Measurements from ENCODE around the gene CHRNG. TPM values are rescaled to one million over a fixed set of nuclear protein-coding genes. Genes with fewer than 3 reads are reported as not detected.
"Not testable (repeated sequence)": the region's sequence is repeated elsewhere in the genome, so short reads cannot be mapped to it uniquely, and the experiment has no call there.

CHRNG gene
- total and polyA plus RNA-seq, 4 donors: not detected

- no peak for ATAC-seq (ENCODE audit: low FRiP score)
- 90 to 92% methylated on average over 17 of the region's 17 CpGs for WGBS, 2 donors
- no peak overlapping the region for H3K4me3 ChIP-seq (ENCODE audit: low read length in 2 of 2)
These were observed 9.5 kb upstream of the CHRNG start for GRCh38 chr2:232529806-232530547.

GRCh38 chr2:232530626-232531260 is 8.7 kb upstream of the CHRNG start:
- DNase-seq (peak; percentile 20 to 38), ATAC-seq (ENCODE audit: low FRiP score) (no peak)
- intact Hi-C loops (cut with DNase I): no loop called here
- no peaks in the 10 kb centered on the region for H3K4me1 ChIP-seq (ENCODE audit: control insufficient read depth in 1 of 2, insufficient read depth in 2 of 2, low read length in 2 of 2)
- no peaks in the 10 kb centered on the region for H3K36me3 ChIP-seq (ENCODE audit: control insufficient read depth in 1 of 2, insufficient read depth in 2 of 2, low read length in 1 of 2)
- H3K27me3 ChIP-seq (ENCODE audit: control insufficient read depth in 1 of 2, insufficient read depth in 2 of 2, low read length in 1 of 2): no peaks in the 10 kb centered on the region
- H3K4me3 ChIP-seq (ENCODE audit: low read length in 2 of 2): no peak overlapping the region
- 83 to 85% methylated on average over 9 of the region's 9 CpGs for WGBS, 2 donors
- no peak overlapping the region for H3K27ac ChIP-seq (ENCODE audit: low read depth in 1 of 2, low read length in 2 of 2)
- no peaks in the 10 kb centered on the region for H3K9me3 ChIP-seq (ENCODE audit: control insufficient read depth, low read length)

More at GRCh38 chr2:232529806-232530547, 9.5 kb upstream of the CHRNG start:
- Histone ChIP-seq H3K4me1 (ENCODE audit: control insufficient read depth in 1 of 2, insufficient read depth in 2 of 2, low read length in 2 of 2) (no peaks in the 10 kb centered on the region), H3K9me3 (ENCODE audit: control insufficient read depth, low read length) (no peaks in the 10 kb centered on the region), H3K36me3 (ENCODE audit: control insufficient read depth in 1 of 2, insufficient read depth in 2 of 2, low read length in 1 of 2) (no peaks in the 10 kb centered on the region), H3K27me3 (ENCODE audit: control insufficient read depth in 1 of 2, insufficient read depth in 2 of 2, low read length in 1 of 2) (no peaks in the 10 kb centered on the region), H3K27ac (ENCODE audit: low read depth in 1 of 2, low read length in 2 of 2) (no peak overlapping the region)
- intact Hi-C loops (cut with DNase I): loop anchor here in 1 of 2 donors (10.0 kb wide), 1 partner anchor 625 kb away; no protein-coding TSS in a partner anchor
- DNase-seq: peak; percentile 35 to 70

- H3K9me3 ChIP-seq (ENCODE audit: control insufficient read depth, low read length): peaks cover 5% of the 10 kb centered on the region
- H3K36me3 ChIP-seq (ENCODE audit: control insufficient read depth in 1 of 2, insufficient read depth in 2 of 2, low read length in 1 of 2): no peaks in the 10 kb centered on the region
- WGBS, 2 donors: 73 to 76% methylated on average over 9 of the region's 9 CpGs
- H3K27ac ChIP-seq (ENCODE audit: low read depth in 1 of 2, low read length in 2 of 2): no peak overlapping the region
- H3K4me3 ChIP-seq (ENCODE audit: low read length in 2 of 2): no peak overlapping the region
- H3K27me3 ChIP-seq (ENCODE audit: control insufficient read depth in 1 of 2, insufficient read depth in 2 of 2, low read length in 1 of 2): no peaks in the 10 kb centered on the region
- no peak for ATAC-seq (ENCODE audit: low FRiP score)
- H3K4me1 ChIP-seq (ENCODE audit: control insufficient read depth in 1 of 2, insufficient read depth in 2 of 2, low read length in 2 of 2): no peaks in the 10 kb centered on the region
- DNase-seq: peak; percentile 3 to 35
- intact Hi-C loops (cut with DNase I): no loop called here
These were observed 7.1 kb upstream of the CHRNG start for GRCh38 chr2:232532419-232532818.

- H3K27me3 ChIP-seq (ENCODE audit: control insufficient read depth in 1 of 2, insufficient read depth in 2 of 2, low read length in 1 of 2); H3K4me3 ChIP-seq (ENCODE audit: low read length in 2 of 2); H3K9me3 ChIP-seq (ENCODE audit: control insufficient read depth, low read length); intact Hi-C loops (cut with DNase I); H3K36me3 ChIP-seq (ENCODE audit: control insufficient read depth in 1 of 2, insufficient read depth in 2 of 2, low read length in 1 of 2); H3K27ac ChIP-seq (ENCODE audit: low read depth in 1 of 2, low read length in 2 of 2); ATAC-seq (ENCODE audit: low FRiP score); H3K4me1 ChIP-seq (ENCODE audit: control insufficient read depth in 1 of 2, insufficient read depth in 2 of 2, low read length in 2 of 2): not testable (repeated sequence)
- 85 to 88% methylated on average over 7 of the region's 7 CpGs for WGBS, 2 donors
- DNase-seq: peak in 1 of 2 donors; percentile 27
These were observed 6.7 kb upstream of the CHRNG start for GRCh38 chr2:232532821-232533220.

GRCh38 chr2:232533944-232534710 is 5.4 kb upstream of the CHRNG start:
- H3K36me3 ChIP-seq (ENCODE audit: control insufficient read depth in 1 of 2, insufficient read depth in 2 of 2, low read length in 1 of 2): no peaks in the 10 kb centered on the region
- H3K4me3 ChIP-seq (ENCODE audit: low read length in 2 of 2): no peak overlapping the region
- no peaks in the 10 kb centered on the region for H3K27me3 ChIP-seq (ENCODE audit: control insufficient read depth in 1 of 2, insufficient read depth in 2 of 2, low read length in 1 of 2)
- 82 to 85% methylated on average over 13 of the region's 13 CpGs for WGBS, 2 donors
- no peaks in the 10 kb centered on the region for H3K4me1 ChIP-seq (ENCODE audit: control insufficient read depth in 1 of 2, insufficient read depth in 2 of 2, low read length in 2 of 2)
- intact Hi-C loops (cut with DNase I): no loop called here
- peaks cover 5% of the 10 kb centered on the region for H3K9me3 ChIP-seq (ENCODE audit: control insufficient read depth, low read length)
- H3K27ac ChIP-seq (ENCODE audit: low read depth in 1 of 2, low read length in 2 of 2): no peak overlapping the region
- no peak for ATAC-seq (ENCODE audit: low FRiP score)
- DNase-seq: peak in 1 of 2 donors; percentile 72

GRCh38 chr2:232534940-232535651 is 4.4 kb upstream of the CHRNG start:
- DNase-seq (peak in 1 of 2 donors; percentile 62), ATAC-seq (ENCODE audit: low FRiP score) (no peak)
- Histone ChIP-seq H3K27me3 (ENCODE audit: control insufficient read depth in 1 of 2, insufficient read depth in 2 of 2, low read length in 1 of 2) (no peaks in the 10 kb centered on the region), H3K4me1 (ENCODE audit: control insufficient read depth in 1 of 2, insufficient read depth in 2 of 2, low read length in 2 of 2) (no peaks in the 10 kb centered on the region), H3K27ac (ENCODE audit: low read depth in 1 of 2, low read length in 2 of 2) (no peak overlapping the region), H3K9me3 (ENCODE audit: control insufficient read depth, low read length) (peaks cover 5% of the 10 kb centered on the region), H3K4me3 (ENCODE audit: low read length in 2 of 2) (no peak overlapping the region), H3K36me3 (ENCODE audit: control insufficient read depth in 1 of 2, insufficient read depth in 2 of 2, low read length in 1 of 2) (no peaks in the 10 kb centered on the region)
- intact Hi-C loops (cut with DNase I): no loop called here
- WGBS, 2 donors: 80 to 83% methylated on average over 11 to 14 of the region's 14 CpGs

GRCh38 chr2:232535761-232536530 is 3.5 kb upstream of the CHRNG start:
- DNase-seq (peak in 1 of 2 donors; percentile 34), ATAC-seq (ENCODE audit: low FRiP score) (no peak)
- Histone ChIP-seq H3K27me3 (ENCODE audit: control insufficient read depth in 1 of 2, insufficient read depth in 2 of 2, low read length in 1 of 2) (no peaks in the 10 kb centered on the region), H3K4me3 (ENCODE audit: low read length in 2 of 2) (no peak overlapping the region), H3K9me3 (ENCODE audit: control insufficient read depth, low read length) (peaks cover 5% of the 10 kb centered on the region), H3K27ac (ENCODE audit: low read depth in 1 of 2, low read length in 2 of 2) (no peak overlapping the region), H3K4me1 (ENCODE audit: control insufficient read depth in 1 of 2, insufficient read depth in 2 of 2, low read length in 2 of 2) (no peaks in the 10 kb centered on the region), H3K36me3 (ENCODE audit: control insufficient read depth in 1 of 2, insufficient read depth in 2 of 2, low read length in 1 of 2) (no peaks in the 10 kb centered on the region)
- intact Hi-C loops (cut with DNase I): no loop called here
- WGBS, 2 donors: 90 to 92% methylated on average over 5 of the region's 5 CpGs

- H3K27me3 ChIP-seq (ENCODE audit: control insufficient read depth in 1 of 2, insufficient read depth in 2 of 2, low read length in 1 of 2): no peaks in the 10 kb centered on the region
- 62 to 66% methylated on average over 5 of the region's 5 CpGs for WGBS, 2 donors
- H3K4me1 ChIP-seq (ENCODE audit: control insufficient read depth in 1 of 2, insufficient read depth in 2 of 2, low read length in 2 of 2): no peaks in the 10 kb centered on the region
- no peaks in the 10 kb centered on the region for H3K36me3 ChIP-seq (ENCODE audit: control insufficient read depth in 1 of 2, insufficient read depth in 2 of 2, low read length in 1 of 2)
- H3K4me3 ChIP-seq (ENCODE audit: low read length in 2 of 2): no peak overlapping the region
- ATAC-seq (ENCODE audit: low FRiP score) (no peak), DNase-seq (peak in 1 of 2 donors; percentile 55)
- no peak overlapping the region for H3K27ac ChIP-seq (ENCODE audit: low read depth in 1 of 2, low read length in 2 of 2)
- intact Hi-C loops (cut with DNase I): no loop called here
- peaks cover 5% of the 10 kb centered on the region for H3K9me3 ChIP-seq (ENCODE audit: control insufficient read depth, low read length)
These were observed 2.4 kb upstream of the CHRNG start for GRCh38 chr2:232537079-232537478.
